ENCODE data around the gene C5AR2.
"Not testable (repeated sequence)": the region's sequence is repeated elsewhere in the genome, so short reads cannot be mapped to it uniquely, and the experiment has no call there.

C5AR2 gene

DNA sequence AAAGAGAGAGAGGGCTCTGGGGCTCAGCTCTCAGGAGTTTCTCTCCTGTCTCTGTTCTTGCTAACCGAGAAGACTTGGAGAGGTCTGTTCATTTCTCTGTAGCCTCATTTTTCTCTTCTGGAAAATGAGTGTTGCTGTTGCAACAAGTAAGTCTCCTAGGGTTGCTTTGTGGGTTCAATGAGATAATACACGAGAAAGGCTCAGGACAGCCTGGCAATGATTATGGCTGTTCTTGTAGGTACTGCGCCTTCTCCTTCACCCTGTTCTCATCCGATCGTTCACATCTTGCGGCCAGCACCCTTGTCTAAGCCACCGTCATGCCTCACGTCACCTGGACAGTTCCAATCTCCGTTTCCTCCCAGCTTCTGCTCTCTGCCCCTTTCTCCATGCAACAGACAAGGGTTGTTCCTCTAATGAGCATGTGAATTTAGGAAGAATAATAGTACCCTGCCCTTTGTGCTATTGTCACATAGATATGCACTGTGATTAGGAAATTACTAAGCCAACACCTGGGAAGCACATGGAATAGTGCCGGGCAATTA is 18.1 kb upstream of the C5AR2 start:
- Histone ChIP-seq H3K9ac (ENCODE audit: low read depth, low read length) (no peak overlapping the region), H3K4me1 (ENCODE audit: insufficient read depth, low read length) (no peaks in the 10 kb centered on the region; the same call in 1 of the 2 replicates), H3K36me3 (ENCODE audit: insufficient read depth, low read length) (no peaks in the 10 kb centered on the region), H3K9me3 (ENCODE audit: control insufficient read depth, insufficient read depth, low read length) (no peaks in the 10 kb centered on the region)

DNA sequence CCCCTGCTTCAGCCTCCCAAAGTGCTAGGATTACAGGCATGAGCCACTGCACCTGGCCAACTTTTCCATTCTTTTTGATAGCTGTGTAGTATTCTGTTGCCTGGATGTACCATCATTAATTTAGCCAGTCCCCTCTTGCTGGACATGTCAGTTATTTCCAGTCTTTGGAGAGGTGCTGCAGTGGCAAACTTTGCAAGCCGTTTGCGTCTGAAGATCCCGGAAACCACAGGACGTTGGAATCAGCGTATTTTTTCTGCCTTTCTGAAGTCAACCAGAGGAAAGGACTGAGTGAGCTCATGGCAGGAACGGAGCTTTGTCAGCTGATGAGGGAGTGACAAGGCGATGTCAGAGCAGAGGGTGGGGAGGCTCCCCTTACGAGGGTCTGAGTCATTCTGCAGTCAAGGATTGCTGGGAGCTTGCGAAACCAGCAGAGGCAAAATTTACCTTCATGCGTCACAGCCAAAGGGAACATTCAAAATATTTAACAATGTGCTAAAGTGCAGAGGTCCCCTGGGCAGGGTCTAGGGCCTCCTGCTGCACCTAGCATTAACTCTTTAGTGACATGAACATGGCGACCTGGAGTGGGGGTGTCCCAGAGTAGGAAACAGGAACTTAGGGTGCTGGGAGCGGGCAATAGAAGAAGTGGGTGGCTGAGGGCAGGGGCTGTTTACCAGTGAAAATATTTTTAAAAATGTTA is 16.7 kb upstream of the C5AR2 start:
- Histone ChIP-seq H3K9ac (ENCODE audit: low read depth, low read length) (no peak overlapping the region), H3K36me3 (ENCODE audit: insufficient read depth, low read length) (no peaks in the 10 kb centered on the region), H3K9me3 (ENCODE audit: control insufficient read depth, insufficient read depth, low read length) (no peaks in the 10 kb centered on the region), H3K4me1 (ENCODE audit: insufficient read depth, low read length) (no peaks in the 10 kb centered on the region; the same call in 1 of the 2 replicates)

DNA sequence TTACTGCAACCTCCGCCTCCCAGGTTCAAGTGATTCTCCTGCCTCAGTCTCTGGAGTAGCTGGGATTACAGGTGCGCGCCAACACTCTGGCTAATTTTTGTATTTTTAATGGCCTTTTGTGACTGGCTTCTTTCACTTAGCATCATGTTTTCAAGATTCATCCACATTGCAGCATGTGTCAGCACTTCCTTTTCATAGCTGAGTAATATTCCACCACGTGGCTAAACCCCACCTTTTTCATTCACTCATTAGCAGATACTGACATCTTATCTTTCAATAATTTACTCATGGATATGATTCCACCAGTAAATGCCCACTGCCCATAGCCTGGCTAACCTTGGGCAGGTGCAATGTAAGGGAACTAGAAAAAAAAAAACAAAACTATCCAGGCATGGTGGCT is 15.5 kb upstream of the C5AR2 start:
- H3K4me1 ChIP-seq (ENCODE audit: insufficient read depth, low read length): no peaks in the 10 kb centered on the region; the same call in 1 of the 2 replicates
- H3K9me3 ChIP-seq (ENCODE audit: control insufficient read depth, insufficient read depth, low read length): no peaks in the 10 kb centered on the region
- no peak overlapping the region for H3K9ac ChIP-seq (ENCODE audit: low read depth, low read length)
- H3K36me3 ChIP-seq (ENCODE audit: insufficient read depth, low read length): no peaks in the 10 kb centered on the region

DNA sequence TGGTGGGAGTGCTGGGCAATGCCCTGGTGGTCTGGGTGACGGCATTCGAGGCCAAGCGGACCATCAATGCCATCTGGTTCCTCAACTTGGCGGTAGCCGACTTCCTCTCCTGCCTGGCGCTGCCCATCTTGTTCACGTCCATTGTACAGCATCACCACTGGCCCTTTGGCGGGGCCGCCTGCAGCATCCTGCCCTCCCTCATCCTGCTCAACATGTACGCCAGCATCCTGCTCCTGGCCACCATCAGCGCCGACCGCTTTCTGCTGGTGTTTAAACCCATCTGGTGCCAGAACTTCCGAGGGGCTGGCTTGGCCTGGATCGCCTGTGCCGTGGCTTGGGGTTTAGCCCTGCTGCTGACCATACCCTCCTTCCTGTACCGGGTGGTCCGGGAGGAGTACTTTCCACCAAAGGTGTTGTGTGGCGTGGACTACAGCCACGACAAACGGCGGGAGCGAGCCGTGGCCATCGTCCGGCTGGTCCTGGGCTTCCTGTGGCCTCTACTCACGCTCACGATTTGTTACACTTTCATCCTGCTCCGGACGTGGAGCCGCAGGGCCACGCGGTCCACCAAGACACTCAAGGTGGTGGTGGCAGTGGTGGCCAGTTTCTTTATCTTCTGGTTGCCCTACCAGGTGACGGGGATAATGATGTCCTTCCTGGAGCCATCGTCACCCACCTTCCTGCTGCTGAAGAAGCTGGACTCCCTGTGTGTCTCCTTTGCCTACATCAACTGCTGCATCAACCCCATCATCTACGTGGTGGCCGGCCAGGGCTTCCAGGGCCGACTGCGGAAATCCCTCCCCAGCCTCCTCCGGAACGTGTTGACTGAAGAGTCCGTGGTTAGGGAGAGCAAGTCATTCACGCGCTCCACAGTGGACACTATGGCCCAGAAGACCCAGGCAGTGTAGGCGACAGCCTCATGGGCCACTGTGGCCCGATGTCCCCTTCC is 11.8 kb upstream of the C5AR2 start:
- no peak overlapping the region for H3K9ac ChIP-seq (ENCODE audit: low read depth, low read length)
- no peaks in the 10 kb centered on the region; the same call in 1 of the 2 replicates for H3K4me1 ChIP-seq (ENCODE audit: insufficient read depth, low read length)
- H3K36me3 ChIP-seq (ENCODE audit: insufficient read depth, low read length): no peaks in the 10 kb centered on the region
- H3K9me3 ChIP-seq (ENCODE audit: control insufficient read depth, insufficient read depth, low read length): no peaks in the 10 kb centered on the region

DNA sequence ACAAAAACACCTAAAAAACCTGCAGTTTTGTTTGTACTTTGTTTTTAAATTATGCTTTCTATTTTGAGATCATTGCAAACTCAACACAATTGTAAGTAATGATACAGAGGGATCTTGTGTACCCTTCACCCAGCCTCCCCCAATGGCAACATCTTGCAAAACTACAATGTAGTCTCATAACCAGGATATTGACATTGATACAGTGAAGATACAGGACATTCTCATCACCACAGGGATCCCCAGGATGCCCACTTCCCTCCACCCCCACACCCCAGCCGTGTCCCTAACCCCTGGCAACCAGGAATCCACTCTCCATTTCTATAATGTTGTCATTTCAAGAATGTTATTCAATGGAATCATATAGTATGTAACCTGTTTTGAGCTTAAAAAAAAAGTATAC is 10.3 kb upstream of the C5AR2 start:
- H3K4me1 ChIP-seq (ENCODE audit: insufficient read depth, low read length): no peaks in the 10 kb centered on the region
- H3K9me3 ChIP-seq (ENCODE audit: control insufficient read depth, insufficient read depth, low read length): no peaks in the 10 kb centered on the region
- H3K9ac ChIP-seq (ENCODE audit: low read depth, low read length): no peak overlapping the region
- H3K36me3 ChIP-seq (ENCODE audit: insufficient read depth, low read length): no peaks in the 10 kb centered on the region

DNA sequence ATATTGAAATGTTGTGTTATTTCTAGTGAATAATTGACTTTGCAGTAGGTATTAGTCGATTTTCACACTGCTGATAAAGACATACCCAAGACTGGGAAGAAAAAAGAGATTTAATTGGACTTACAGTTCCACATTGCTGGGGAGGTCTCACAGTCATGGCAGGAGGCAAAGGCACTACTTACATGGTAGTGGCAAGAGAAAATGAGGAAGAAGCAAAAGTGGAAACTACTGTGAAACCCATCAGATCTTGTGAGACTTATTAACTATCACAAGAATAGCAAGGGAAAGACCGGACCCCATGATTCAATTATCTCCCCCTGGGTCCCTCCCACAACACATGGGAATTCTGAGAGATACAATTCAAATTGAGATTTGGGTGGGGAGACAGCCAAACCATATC is 9.9 kb upstream of the C5AR2 start:
- Histone ChIP-seq H3K9ac (ENCODE audit: low read depth, low read length) (no peak overlapping the region), H3K36me3 (ENCODE audit: insufficient read depth, low read length) (no peaks in the 10 kb centered on the region), H3K9me3 (ENCODE audit: control insufficient read depth, insufficient read depth, low read length) (no peaks in the 10 kb centered on the region), H3K4me1 (ENCODE audit: insufficient read depth, low read length) (no peaks in the 10 kb centered on the region)

DNA sequence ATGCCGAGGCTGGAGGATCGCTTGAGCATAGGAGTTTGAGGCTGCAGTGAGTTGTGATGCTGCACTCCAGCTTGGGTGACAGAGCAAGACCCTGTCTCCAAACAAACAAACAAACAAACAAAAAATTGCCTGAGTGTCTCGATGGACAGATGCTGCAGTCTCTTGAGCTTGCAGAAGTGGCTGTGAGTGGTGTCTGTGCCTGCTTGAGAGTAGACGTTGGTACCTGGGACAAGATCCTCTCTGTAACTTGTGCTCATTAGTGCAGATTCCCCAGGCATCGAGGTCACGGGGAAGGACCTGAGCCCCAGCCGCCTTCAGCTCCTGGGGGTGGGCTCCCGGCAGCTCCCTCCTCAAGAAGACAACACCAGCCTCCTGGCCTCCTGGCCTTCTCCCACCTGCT is 8.6 kb upstream of the C5AR2 start:
- no peaks in the 10 kb centered on the region for H3K36me3 ChIP-seq (ENCODE audit: insufficient read depth, low read length)
- no peaks in the 10 kb centered on the region for H3K4me1 ChIP-seq (ENCODE audit: insufficient read depth, low read length)
- H3K9ac ChIP-seq (ENCODE audit: low read depth, low read length): no peak overlapping the region
- H3K9me3 ChIP-seq (ENCODE audit: control insufficient read depth, insufficient read depth, low read length): no peaks in the 10 kb centered on the region

DNA sequence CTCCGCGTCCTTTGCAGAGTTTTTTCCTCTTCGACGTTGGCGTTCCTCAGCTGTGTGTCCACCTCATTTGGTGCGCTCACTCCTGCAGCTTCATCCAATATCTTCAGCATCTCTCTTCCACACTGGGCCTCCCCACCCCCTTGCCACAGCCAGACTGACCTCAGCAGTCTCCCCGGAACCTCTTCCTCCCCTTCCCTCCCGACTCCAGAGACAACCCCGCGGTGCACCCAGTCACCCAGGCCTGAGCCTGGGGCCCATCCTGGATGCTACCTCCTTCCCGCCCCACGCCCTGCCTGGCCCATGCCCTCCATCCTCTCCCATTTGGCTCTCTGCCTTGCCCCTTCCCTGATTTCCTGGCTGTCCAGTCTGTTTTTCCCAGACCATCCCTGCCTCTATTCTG is 8.1 kb upstream of the C5AR2 start:
- no peaks in the 10 kb centered on the region for H3K4me1 ChIP-seq (ENCODE audit: insufficient read depth, low read length)
- H3K36me3 ChIP-seq (ENCODE audit: insufficient read depth, low read length): no peaks in the 10 kb centered on the region
- H3K9me3 ChIP-seq (ENCODE audit: control insufficient read depth, insufficient read depth, low read length): no peaks in the 10 kb centered on the region
- H3K9ac ChIP-seq (ENCODE audit: low read depth, low read length): no peak overlapping the region

DNA sequence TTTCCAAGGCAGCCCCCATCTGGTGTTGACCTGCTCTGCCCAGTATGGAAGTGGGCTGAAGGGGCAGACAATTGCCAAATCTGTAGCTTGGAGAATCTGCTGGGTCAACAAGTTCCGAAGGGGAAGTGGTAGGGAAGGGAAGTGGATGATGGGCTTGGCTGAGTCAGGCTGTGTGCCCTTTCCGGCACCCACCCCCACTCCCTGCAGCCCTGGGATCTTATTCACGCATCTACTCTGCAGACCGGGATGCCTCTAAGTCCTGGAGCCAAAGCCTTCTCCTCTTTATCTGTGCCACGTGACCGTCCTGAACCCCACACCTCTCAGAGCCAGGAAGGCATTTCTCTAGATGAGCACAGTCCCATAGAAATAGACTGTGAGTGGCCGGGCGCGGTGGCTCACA is 7.5 kb upstream of the C5AR2 start:
- Histone ChIP-seq H3K9me3 (ENCODE audit: control insufficient read depth, insufficient read depth, low read length) (no peaks in the 10 kb centered on the region), H3K9ac (ENCODE audit: low read depth, low read length) (no peak overlapping the region), H3K4me1 (ENCODE audit: insufficient read depth, low read length) (no peaks in the 10 kb centered on the region), H3K36me3 (ENCODE audit: insufficient read depth, low read length) (no peaks in the 10 kb centered on the region)

DNA sequence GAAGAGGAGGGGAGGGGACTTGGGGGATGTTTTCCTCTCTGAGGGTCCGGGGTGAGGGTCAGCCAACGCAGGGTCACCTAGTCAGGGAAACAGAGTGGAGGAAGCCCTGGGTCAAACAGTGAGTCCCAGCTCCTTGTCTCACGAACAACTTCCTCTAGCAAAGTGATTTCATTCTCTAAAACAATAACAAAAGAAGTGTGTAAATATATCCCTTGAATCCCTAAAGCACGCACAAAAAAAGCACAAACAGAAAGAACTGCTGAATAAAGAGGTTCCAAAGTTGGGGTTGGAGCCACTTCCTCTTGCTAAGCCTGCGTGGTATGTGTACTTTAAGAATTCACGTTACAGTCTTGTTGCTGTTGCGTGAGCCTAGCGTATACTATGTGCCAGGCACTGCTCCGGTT is 1.5 kb upstream of the C5AR2 start:
- H3K9ac ChIP-seq (ENCODE audit: low read depth, low read length): no peak overlapping the region
- H3K36me3 ChIP-seq (ENCODE audit: insufficient read depth, low read length): no peaks in the 10 kb centered on the region
- no peaks in the 10 kb centered on the region; the same call in 1 of the 2 replicates for H3K4me1 ChIP-seq (ENCODE audit: insufficient read depth, low read length)
- H3K9me3 ChIP-seq (ENCODE audit: control insufficient read depth, insufficient read depth, low read length): no peaks in the 10 kb centered on the region

DNA sequence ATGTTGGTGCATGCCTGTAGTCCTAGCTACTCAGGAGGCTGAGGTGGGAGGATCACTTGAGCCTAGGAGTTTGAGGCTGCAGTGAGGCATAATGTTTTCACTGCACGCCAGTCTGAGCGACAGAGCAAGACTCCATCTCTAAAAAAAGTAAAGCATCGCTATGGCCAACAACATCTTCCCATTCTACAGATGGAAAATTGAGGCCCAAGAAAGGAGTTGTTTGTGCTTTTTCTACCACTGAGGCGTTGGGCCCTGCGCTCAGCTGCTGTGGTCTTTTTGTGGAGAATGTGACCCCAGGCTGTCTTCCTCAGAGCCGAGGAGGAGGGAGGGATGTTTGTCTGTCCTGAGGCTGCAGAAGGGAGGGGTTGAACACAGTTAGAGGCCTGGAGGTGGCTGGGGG is 485 bp upstream of the C5AR2 start:
- Histone ChIP-seq H3K9me3 (ENCODE audit: control insufficient read depth, insufficient read depth, low read length) (no peaks in the 10 kb centered on the region), H3K4me1 (ENCODE audit: insufficient read depth, low read length) (peaks cover 2% of the 10 kb centered on the region; the same call in 1 of the 2 replicates), H3K9ac (ENCODE audit: low read depth, low read length) (no peak overlapping the region), H3K36me3 (ENCODE audit: insufficient read depth, low read length) (no peaks in the 10 kb centered on the region)

DNA sequence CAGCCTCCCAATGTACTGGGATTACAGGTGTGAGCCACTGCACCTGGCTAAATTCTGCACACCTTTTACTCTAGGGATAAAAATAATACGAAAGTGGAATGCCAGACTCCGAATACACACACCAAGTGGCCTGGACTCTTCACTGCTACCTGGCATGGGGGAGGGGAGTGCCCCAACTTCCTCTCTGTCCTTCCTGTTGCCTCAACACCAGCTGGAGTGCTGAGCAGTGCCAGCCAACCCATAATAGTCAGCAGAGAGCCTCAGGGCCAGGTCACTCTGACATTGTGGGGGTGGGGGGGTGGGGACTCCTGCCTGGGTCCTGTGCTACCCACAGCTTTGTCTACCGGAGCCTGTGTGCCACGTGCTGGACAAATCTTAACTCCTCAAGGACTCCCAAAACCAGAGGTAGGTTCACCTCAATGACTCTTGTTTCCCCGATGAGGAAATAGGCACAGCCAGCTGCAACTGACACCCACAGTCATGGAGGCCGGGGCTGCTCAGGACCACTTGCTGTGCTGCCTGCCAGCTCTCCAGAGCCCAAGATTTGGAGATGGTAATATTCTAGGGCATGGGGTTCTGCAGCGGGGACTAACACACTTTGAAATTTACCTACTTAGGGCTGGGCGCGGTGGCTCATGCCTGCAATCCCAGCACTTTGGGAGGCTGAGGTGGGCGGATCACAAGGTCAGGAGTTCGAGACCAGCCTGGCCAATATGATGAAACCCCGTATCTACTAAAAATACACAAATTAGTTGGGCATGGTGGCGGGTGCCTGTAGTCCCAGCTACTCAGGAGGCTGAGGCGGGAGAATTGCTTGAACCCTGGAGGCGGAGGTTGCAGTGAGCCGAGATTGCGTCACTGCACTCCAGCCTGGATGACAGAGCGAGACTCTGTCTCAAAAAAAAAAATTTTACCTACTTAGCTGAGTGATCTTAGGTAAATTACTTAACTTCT is 5.1 kb downstream of the C5AR2 start:
- not testable (repeated sequence) for H3K36me3 ChIP-seq (ENCODE audit: insufficient read depth, low read length); H3K9ac ChIP-seq (ENCODE audit: low read depth, low read length); H3K4me1 ChIP-seq (ENCODE audit: insufficient read depth, low read length); H3K9me3 ChIP-seq (ENCODE audit: control insufficient read depth, insufficient read depth, low read length)

DNA sequence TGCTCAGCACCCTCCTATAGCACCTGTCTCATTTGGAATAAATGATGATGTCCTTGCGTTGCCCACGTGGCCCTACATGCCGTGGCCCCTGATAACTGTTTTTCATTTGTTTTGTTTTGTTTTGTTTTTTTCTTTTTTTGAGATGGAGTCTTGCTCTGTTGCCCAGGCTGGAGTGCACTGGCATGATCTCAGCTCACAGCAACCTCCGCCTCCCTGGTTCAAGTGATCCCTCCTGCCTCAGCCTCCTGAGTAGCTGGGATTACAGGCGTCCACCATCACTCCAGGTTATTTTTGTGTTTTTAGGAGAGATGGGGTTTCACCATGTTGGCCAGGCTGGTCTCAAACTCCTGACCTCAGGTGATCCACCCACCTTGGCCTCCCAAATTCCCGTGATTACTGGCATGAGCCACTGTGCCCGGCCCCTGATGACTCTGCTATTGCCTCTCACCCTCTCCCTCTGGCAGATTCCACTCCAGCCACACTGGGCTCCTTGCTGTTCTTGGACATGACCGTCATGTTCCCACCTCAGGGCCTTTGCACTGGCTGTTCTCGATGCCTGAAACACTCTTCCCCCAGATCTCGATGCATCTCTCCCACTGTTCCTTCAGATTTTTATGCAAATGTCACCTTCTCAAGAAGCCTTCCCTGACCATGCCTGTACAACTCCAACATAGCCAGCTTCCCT is 7.4 kb downstream of the C5AR2 start:
- H3K36me3 ChIP-seq (ENCODE audit: insufficient read depth, low read length): no peaks in the 10 kb centered on the region
- H3K4me1 ChIP-seq (ENCODE audit: insufficient read depth, low read length): peaks cover 4% of the 10 kb centered on the region; the same call in 1 of the 2 replicates
- no peak overlapping the region for H3K9ac ChIP-seq (ENCODE audit: low read depth, low read length)
- H3K9me3 ChIP-seq (ENCODE audit: control insufficient read depth, insufficient read depth, low read length): no peaks in the 10 kb centered on the region

All from ES-I3 (cell line).